GM23338 (cell line): ENCODE measurements around the gene CDH19.

Experiments
- CREB1 ChIP-seq: fragments of 250-450 bp; sonication (Bioruptor Pico); IDR thresholded peaks from 2 replicates; pipeline ENCODE4 v1.5.0; 2020; ENCODE audit warnings: low read depth, mild to moderate bottlenecking, moderate library complexity
- CTCF ChIP-seq, 2 experiments: fragments of 200-600 bp in 1 of 2; sonication (generic) in 1 of 2; conservative IDR thresholded peaks; 2 replicates each; pipeline versions ENCODE4 v1.5.1 to v1.6.1; 2016 to 2017; ENCODE audit warnings: antibody characterized with exemption in 2 of 2, low read depth in 2 of 2, mild to moderate bottlenecking in 2 of 2, moderate library complexity in 1 of 2
- ETS1 ChIP-seq: IDR thresholded peaks from 2 replicates; pipeline ENCODE4 v1.6.1; 2016; ENCODE audit warnings: antibody characterized with exemption
- EZH2 ChIP-seq: fragments of 200-600 bp; sonication (generic); IDR thresholded peaks from one replicate; pipeline ENCODE4 v1.8.0; 2017; ENCODE audit warnings: antibody characterized with exemption, mild to moderate bottlenecking, low read depth; ENCODE audit not compliant: unreplicated experiment
- EZH2phosphoT487 ChIP-seq: fragments of 200-600 bp; sonication (generic); IDR thresholded peaks from one replicate; pipeline ENCODE4 v1.8.1; 2018; ENCODE audit warnings: antibody characterized with exemption; ENCODE audit not compliant: unreplicated experiment
- JUNB ChIP-seq: IDR thresholded peaks from one replicate; pipeline ENCODE4 v1.6.1; 2016; ENCODE audit warnings: antibody characterized with exemption; ENCODE audit not compliant: unreplicated experiment
- NANOG ChIP-seq: IDR thresholded peaks from 2 replicates; pipeline ENCODE4 v1.6.1; 2016; ENCODE audit warnings: antibody characterized with exemption, borderline replicate concordance
- POLR2AphosphoS5 ChIP-seq: IDR thresholded peaks from 2 replicates; pipeline ENCODE4 v1.6.1; 2016; ENCODE audit warnings: antibody characterized with exemption, low read depth
- REST ChIP-seq: IDR thresholded peaks from one replicate; pipeline ENCODE4 v1.6.1; 2018; ENCODE audit warnings: antibody characterized with exemption; ENCODE audit not compliant: unreplicated experiment
- ZNF114 ChIP-seq: fragments of 250-450 bp; sonication (Bioruptor Pico); IDR thresholded peaks from 2 replicates; pipeline ENCODE4 v1.5.0; 2020; ENCODE audit warnings: mild to moderate bottlenecking, moderate library complexity
- ZNF331 ChIP-seq: fragments of 250-450 bp; sonication (Bioruptor Pico); IDR thresholded peaks from 2 replicates; pipeline ENCODE4 v1.5.0; 2020; ENCODE audit warnings: low read depth, mild to moderate bottlenecking, moderate library complexity
- ZNF462 ChIP-seq: fragments of 250-450 bp; sonication (Bioruptor Pico); IDR thresholded peaks from 2 replicates; pipeline ENCODE4 v1.5.0; 2020; ENCODE audit warnings: mild to moderate bottlenecking, moderate library complexity

GRCh38 chr18:66553824-66554223, 50.1 kb downstream of the CDH19 start:
- TF ChIP-seq CTCF (conservative IDR thresholded peaks at IDR 0.05; ENCODE audit: low read depth in 2 of 2): no peak
- no peak for TF ChIP-seq POLR2AphosphoS5
- TF ChIP-seq ZNF462: no peak
- no peak for TF ChIP-seq EZH2
- no peak for TF ChIP-seq EZH2phosphoT487
- TF ChIP-seq REST: no peak
- no peak for TF ChIP-seq JUNB
- no peak for TF ChIP-seq ZNF114 (CRISPR knock-in tag)
- TF ChIP-seq CREB1 (CRISPR knock-in tag): no peak
- no peak for TF ChIP-seq NANOG
- TF ChIP-seq ZNF331 (CRISPR knock-in tag): no peak
- no peak for TF ChIP-seq ETS1
